PC-9 (cell line): ENCODE results near the gene ABCC3. TPM values are rescaled to one million over a fixed set of nuclear protein-coding genes. Genes with fewer than 3 reads are reported as not detected.
A peak's percentile ranks its signal among the peaks of the same experiment; 100 is the strongest.

ENCODE experiments used
- BruUV-seq: library from RNA; stranded (reverse); fragments of 400-500 nt; replicated peaks from 2 replicates; lab custom pipeline; 2021; lab: Mats Ljungman, UMichigan
- CTCF ChIA-PET: fragments of 300-600 bp; sonication (Branson Sonifier 250); formaldehyde crosslinking; loops from one replicate; lab custom pipeline; 2022; ENCODE audit warnings: antibody characterized with exemption; lab: Charles Lee
- POLR2A ChIA-PET: fragments of 300-600 bp; sonication (Branson Sonifier 250); formaldehyde crosslinking; loops from one replicate; lab custom pipeline; 2022; ENCODE audit warnings: antibody characterized with exemption; ENCODE audit not compliant: unreplicated experiment; lab: Charles Lee
- DNase-seq, 2 experiments: peaks; one replicate each; pipeline versions ENCODE4 v3.0.0 to v3.0.0-alpha.2; 2015 to 2022; ENCODE audit warnings: mixed read lengths in 1 of 2
- H2AFZ ChIP-seq: fragments of 200-600 bp; sonication (generic); 2 replicates; pipeline ENCODE4 v1.8.1; 2017; ENCODE audit warnings: antibody characterized with exemption
- H3F3A ChIP-seq: fragments of 200-600 bp; sonication (generic); 2 replicates; pipeline ENCODE4 v1.8.1; 2017; ENCODE audit warnings: antibody characterized with exemption, mild to moderate bottlenecking, low read depth; ENCODE audit not compliant: insufficient read depth
- H3K27ac ChIP-seq: fragments of 200-600 bp; sonication (generic); 2 replicates; pipeline ENCODE4 v1.6.1; 2016; ENCODE audit warnings: mixed run types
- H3K27me3 ChIP-seq: fragments of 200-600 bp; sonication (generic); 2 replicates; pipeline ENCODE4 v1.6.1; 2016; ENCODE audit warnings: low read depth, mixed run types; ENCODE audit not compliant: insufficient read depth
- H3K36me3 ChIP-seq: fragments of 200-600 bp; sonication (generic); 2 replicates; pipeline ENCODE4 v1.6.1; 2016; ENCODE audit warnings: low read depth, mixed run types
- H3K4me1 ChIP-seq: fragments of 200-600 bp; sonication (generic); replicated peaks from 2 replicates; pipeline ENCODE4 v1.6.1; 2016; ENCODE audit warnings: mixed run types; ENCODE audit not compliant: insufficient read depth
- H3K4me2 ChIP-seq: fragments of 200-600 bp; sonication (generic); 2 replicates; pipeline ENCODE4 v1.6.1; 2017; ENCODE audit warnings: mixed run types
- H3K4me3 ChIP-seq: fragments of 200-600 bp; sonication (generic); 2 replicates; pipeline ENCODE4 v1.6.1; 2016; ENCODE audit warnings: mixed run types
- H3K79me2 ChIP-seq: fragments of 200-600 bp; sonication (generic); 2 replicates; pipeline ENCODE4 v1.6.1; 2017; ENCODE audit warnings: low read depth, mixed run types
- H3K9me2 ChIP-seq: fragments of 200-600 bp; sonication (generic); 2 replicates; pipeline ENCODE4 v1.8.1; 2017; ENCODE audit warnings: mild to moderate bottlenecking; ENCODE audit not compliant: insufficient read depth
- H3K9me3 ChIP-seq: fragments of 200-600 bp; sonication (generic); 2 replicates; pipeline ENCODE4 v1.8.1; 2016; ENCODE audit warnings: low read depth; ENCODE audit not compliant: insufficient read depth
- H4K20me1 ChIP-seq: fragments of 200-600 bp; sonication (generic); 2 replicates; pipeline ENCODE4 v1.8.1; 2017; ENCODE audit not compliant: insufficient read depth
- CTCF ChIP-seq: fragments of 200-600 bp; sonication (generic); conservative IDR thresholded peaks from 2 replicates; pipeline ENCODE4 v1.6.1; 2017; ENCODE audit warnings: mixed run types, antibody characterized with exemption, mild to moderate bottlenecking, moderate library complexity
- EZH2 ChIP-seq: fragments of 200-600 bp; sonication (generic); IDR thresholded peaks from 2 replicates; pipeline ENCODE4 v1.8.0; 2017; ENCODE audit warnings: antibody characterized with exemption, low read depth
- intact Hi-C: fragments of 100-400 bp; cut with micrococcal nuclease; formaldehyde crosslinking; loops from one replicate; pipeline ENCODE4 v1.10.0; 2022; ENCODE audit not compliant: unreplicated experiment
- total RNA-seq: library from RNA; stranded (reverse); gene quantifications from 2 replicates; pipeline ENCODE4 v1.2.3, GENCODE V29; 2021

The ABCC3 gene
- total RNA-seq, 1 experiment from 2014 or later, result 221 TPM

- H3K4me3 ChIP-seq, result no peak overlapping the region
- no peaks in the 10 kb centered on the region for H3K9me2 ChIP-seq
- H3K27me3 ChIP-seq, result no peaks in the 10 kb centered on the region
- no peaks in the 10 kb centered on the region for H3K9me3 ChIP-seq
- POLR2A ChIA-PET, result no interaction called here
- peaks cover 53% of the 10 kb centered on the region for H3K4me1 ChIP-seq
- no peak overlapping the region for H3K4me2 ChIP-seq
- no peak overlapping the region for H2AFZ ChIP-seq
- peaks cover 66% of the 10 kb centered on the region for H3K36me3 ChIP-seq
- TF ChIP-seq CTCF (no peak), EZH2 (no peak)
- peak in 1 of 2 experiments; percentile 47 for DNase-seq
- intact Hi-C loops, result no loop called here
- H3K79me2 ChIP-seq, result peaks cover 87% of the 10 kb centered on the region
- H3K27ac ChIP-seq, result no peak overlapping the region
- peaks cover 68% of the 10 kb centered on the region for H3F3A ChIP-seq
- BruUV-seq, result no TSS peak
- H4K20me1 ChIP-seq, result no peaks in the 10 kb centered on the region; the same call in 1 of the 2 replicates
- CTCF ChIA-PET, result no interaction called here
Measured at GRCh38 chr17:50642722-50643656, 8.3 kb downstream of the ABCC3 start.

DNA sequence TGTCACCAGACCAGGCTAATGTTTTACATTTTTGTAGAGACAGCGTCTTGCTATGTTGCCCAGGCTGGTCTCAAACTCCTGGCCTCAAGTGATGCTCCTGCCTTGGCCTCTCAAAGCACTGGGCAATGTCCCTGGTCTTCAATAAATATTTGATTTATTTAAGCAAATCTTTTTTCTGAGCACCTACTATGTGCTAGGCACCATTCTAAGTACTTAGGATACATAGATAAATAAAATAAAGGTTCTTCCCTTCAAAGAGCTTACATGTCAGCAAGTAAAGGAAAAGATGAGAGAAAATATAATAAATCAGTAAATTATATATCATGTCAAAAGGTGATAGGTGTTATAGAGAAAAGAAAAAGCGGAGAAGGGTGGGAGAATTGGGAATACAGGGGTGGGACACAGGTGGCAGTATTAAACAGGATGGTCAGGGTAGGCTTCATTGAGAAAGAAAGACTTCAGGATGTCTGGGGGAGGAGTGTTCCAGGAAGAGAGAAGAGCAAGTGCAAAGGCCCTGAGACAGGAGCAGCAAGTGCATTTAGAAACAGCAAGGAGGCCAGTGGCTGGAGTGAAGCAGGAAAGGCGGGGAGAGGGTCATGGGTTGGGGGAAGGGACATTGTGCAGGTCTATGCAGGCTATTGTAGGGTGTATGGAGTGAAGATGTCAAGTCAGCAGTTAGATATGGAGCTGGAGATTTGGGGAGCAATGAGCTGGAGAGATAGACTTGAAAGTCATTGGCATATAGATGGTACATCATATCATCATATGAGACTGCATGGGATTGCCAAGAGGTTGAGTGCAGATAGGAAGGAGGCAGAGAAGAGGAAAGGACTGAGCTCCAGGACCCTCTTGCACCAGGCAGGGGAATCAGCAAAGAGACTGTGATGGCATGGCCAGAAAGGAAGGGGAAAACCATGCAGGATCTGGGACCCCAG is 11.3 kb downstream of the ABCC3 start:
- Histone ChIP-seq H3K4me2 (no peak overlapping the region), H3K9me3 (no peaks in the 10 kb centered on the region), H3K79me2 (peaks cover 97% of the 10 kb centered on the region), H3K36me3 (peaks cover 69% of the 10 kb centered on the region), H3K27me3 (no peaks in the 10 kb centered on the region), H3K27ac (0 out of 2 replicates have a peak overlapping the region, but pooled peaks have one; percentile 38), H3F3A (peaks cover 71% of the 10 kb centered on the region), H4K20me1 (no peaks in the 10 kb centered on the region; the same call in 1 of the 2 replicates), H3K9me2 (no peaks in the 10 kb centered on the region), H3K4me3 (no peak overlapping the region), H2AFZ (no peak overlapping the region), H3K4me1 (peaks cover 31% of the 10 kb centered on the region)
- ChIA-PET POLR2A (interaction anchor here (0.6 kb wide), 1 partner anchor 21 kb away, joined by 3 read pairs; no protein-coding TSS in a partner anchor), CTCF (no interaction called here)
- intact Hi-C loops, result no loop called here
- no TSS peak for BruUV-seq
- TF ChIP-seq CTCF, result no peak
- no peak for TF ChIP-seq EZH2
- no peak for DNase-seq

DNA sequence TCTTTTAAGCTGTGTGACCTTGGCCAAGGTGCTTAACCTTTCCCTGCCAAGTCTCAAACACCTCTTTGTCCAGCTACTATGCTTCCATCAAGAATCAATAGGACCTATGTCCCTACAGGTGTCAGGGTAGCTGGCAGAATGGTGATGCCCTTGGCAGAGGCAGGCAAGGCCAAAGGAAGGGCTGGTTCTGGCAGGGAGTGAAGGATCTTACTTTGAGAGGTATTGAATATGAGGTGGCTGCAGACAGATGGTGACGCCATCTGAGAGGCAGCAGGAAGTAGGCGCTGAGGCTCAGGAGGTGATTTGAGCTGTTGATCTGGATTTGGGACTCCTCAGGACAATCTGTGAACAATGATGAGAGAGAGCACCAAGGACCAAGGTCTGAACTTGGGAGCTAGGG is 12.5 kb downstream of the ABCC3 start:
- CTCF ChIA-PET, result no interaction called here

More for the DNA sequence above, 12.5 kb downstream of the ABCC3 start:
- peaks cover 19% of the 10 kb centered on the region for H3K4me1 ChIP-seq
- no peaks in the 10 kb centered on the region for H3K9me3 ChIP-seq
- H3K27ac ChIP-seq, result peak overlapping the region; percentile 38; the same call in 1 of the 2 replicates
- H3F3A ChIP-seq, result peaks cover 77% of the 10 kb centered on the region
- no peak overlapping the region for H2AFZ ChIP-seq
- POLR2A ChIA-PET, result no interaction called here
- H3K4me3 ChIP-seq, result no peak overlapping the region
- intact Hi-C loops, result no loop called here
- H3K27me3 ChIP-seq, result no peaks in the 10 kb centered on the region
- H3K79me2 ChIP-seq, result peaks cover 97% of the 10 kb centered on the region
- no peak for DNase-seq
- H3K36me3 ChIP-seq, result peaks cover 66% of the 10 kb centered on the region
- H4K20me1 ChIP-seq, result no peaks in the 10 kb centered on the region; the same call in 1 of the 2 replicates
- TF ChIP-seq EZH2 (no peak), CTCF (no peak)
- no TSS peak for BruUV-seq
- H3K4me2 ChIP-seq, result no peak overlapping the region
- no peaks in the 10 kb centered on the region for H3K9me2 ChIP-seq
